Activated CD4-positive, CD25-positive, alpha-beta regulatory T cell treated with anti-CD3 and anti-CD28 coated beads, Interleukin-2, amount 50 U/mL, for 16 hours (primary cell): ENCODE data around the gene HIP1.
"Not testable (repeated sequence)": the region's sequence is repeated elsewhere in the genome, so short reads cannot be mapped to it uniquely, and the experiment has no call there.

Source experiments
- DNase-seq: peaks from one replicate; pipeline ENCODE4 v3.0.0-alpha.2; 2020; ENCODE audit warnings: low read depth, low spot score

The HIP1 gene

GRCh38 chr7:75716992-75717626 is 21.6 kb downstream of the HIP1 start:
- no peak for DNase-seq

GRCh38 chr7:75715864-75716263 is 22.9 kb downstream of the HIP1 start:
- DNase-seq = no peak

- DNase-seq = no peak
Observed at GRCh38 chr7:75712517-75713361, 26.0 kb downstream of the HIP1 start.

GRCh38 chr7:75711656-75712514 is 26.9 kb downstream of the HIP1 start:
- no peak for DNase-seq

GRCh38 chr7:75711076-75711475 is 27.7 kb downstream of the HIP1 start:
- no peak for DNase-seq

GRCh38 chr7:75704928-75705327 is 33.8 kb downstream of the HIP1 start:
- DNase-seq = no peak

- no peak for DNase-seq
Observed at GRCh38 chr7:75702515-75702914, 36.2 kb downstream of the HIP1 start.

- DNase-seq = no peak
Observed at GRCh38 chr7:75699993-75700392, 38.7 kb downstream of the HIP1 start.

GRCh38 chr7:75698358-75698757 is 40.4 kb downstream of the HIP1 start:
- DNase-seq = no peak

GRCh38 chr7:75696263-75697037 is 42.3 kb downstream of the HIP1 start:
- no peak for DNase-seq

- DNase-seq = no peak
Observed at GRCh38 chr7:75694638-75695399, 43.9 kb downstream of the HIP1 start.

- DNase-seq = not testable (repeated sequence)
Observed at GRCh38 chr7:75693668-75694067, 45.1 kb downstream of the HIP1 start.

- DNase-seq = no peak
Observed at GRCh38 chr7:75691793-75692543, 46.8 kb downstream of the HIP1 start.

GRCh38 chr7:75690121-75690523 is 48.6 kb downstream of the HIP1 start:
- no peak for DNase-seq

GRCh38 chr7:75689246-75690099 is 49.3 kb downstream of the HIP1 start:
- DNase-seq = no peak

GRCh38 chr7:75688200-75689136 is 50.3 kb downstream of the HIP1 start:
- DNase-seq = no peak

GRCh38 chr7:75687246-75688088 is 51.3 kb downstream of the HIP1 start:
- DNase-seq = no peak
